Smooth muscle cell of the brain vasculature (primary cell): ENCODE measurements around the gene C1orf53.
A peak's percentile ranks its signal among the peaks of the same experiment; 100 is the strongest.
"Not testable (repeated sequence)": the region's sequence is repeated elsewhere in the genome, so short reads cannot be mapped to it uniquely, and the experiment has no call there.

ENCODE experiments used
- DNase-seq: peaks from one replicate; pipeline ENCODE4 v3.0.0-alpha.2; 2012; ENCODE audit warnings: low read depth, low spot score

The C1orf53 gene

DNA sequence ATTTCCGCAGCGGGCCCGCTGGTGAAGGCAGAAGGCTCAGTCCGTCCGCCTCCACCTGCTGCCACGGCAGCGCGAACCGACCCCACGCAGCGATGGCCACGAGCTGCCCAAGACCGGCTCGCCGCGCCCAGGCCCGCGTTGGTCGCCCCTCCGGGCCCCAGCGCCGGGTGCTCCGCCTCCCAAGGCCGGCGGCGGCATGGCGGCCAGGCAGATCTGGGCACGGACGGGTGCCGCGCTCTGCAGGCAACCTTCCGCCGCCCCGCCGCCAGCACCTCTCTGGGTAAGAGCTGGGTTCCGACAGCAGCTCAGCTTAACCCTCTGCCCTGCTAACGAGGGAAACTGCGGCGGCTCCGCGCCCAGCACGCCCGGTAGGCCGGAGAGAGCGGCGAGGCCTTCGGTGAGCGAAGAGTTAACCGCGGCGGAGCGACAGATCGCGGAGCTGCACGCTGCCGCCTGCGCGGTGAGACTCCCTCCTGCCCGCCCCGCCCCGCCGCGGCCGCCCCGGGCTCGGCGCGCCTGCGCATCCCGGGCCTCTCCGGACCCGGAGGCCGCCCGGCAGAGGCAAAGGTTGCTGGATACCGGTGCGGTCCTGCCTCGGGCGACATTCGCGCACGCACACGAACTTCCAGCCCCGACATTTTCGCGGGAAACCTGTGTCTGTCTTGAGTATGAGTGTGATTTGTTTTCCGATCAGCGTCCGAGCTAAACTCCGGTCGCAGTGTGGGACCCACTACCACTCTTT is at the start of gene C1orf53:
TSS of gene C1orf53 (plus strand) at position 177 of the 742 bp plus-strand sequence. CDS start at position 197, 20 bp downstream.
- DNase-seq, result peak; percentile 51

DNA sequence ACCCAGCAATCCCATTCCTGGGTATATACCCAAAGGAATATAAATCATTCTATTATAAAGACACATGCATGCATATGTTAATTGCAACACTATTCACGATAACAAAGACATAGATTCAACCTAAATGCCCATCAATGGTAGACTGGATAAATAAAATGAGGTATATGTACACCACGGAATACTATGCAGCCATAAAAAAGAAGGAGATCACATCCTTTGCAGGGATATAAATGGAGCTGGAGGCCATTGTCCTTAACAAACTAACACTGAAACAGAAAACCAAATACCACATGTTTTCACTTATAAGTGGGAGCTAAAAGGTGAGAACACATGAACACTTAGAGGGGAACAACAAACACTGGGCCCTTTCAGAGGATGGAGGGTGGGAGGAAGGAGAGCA is 46.7 kb upstream of the C1orf53 start:
- DNase-seq, result not testable (repeated sequence)

DNA sequence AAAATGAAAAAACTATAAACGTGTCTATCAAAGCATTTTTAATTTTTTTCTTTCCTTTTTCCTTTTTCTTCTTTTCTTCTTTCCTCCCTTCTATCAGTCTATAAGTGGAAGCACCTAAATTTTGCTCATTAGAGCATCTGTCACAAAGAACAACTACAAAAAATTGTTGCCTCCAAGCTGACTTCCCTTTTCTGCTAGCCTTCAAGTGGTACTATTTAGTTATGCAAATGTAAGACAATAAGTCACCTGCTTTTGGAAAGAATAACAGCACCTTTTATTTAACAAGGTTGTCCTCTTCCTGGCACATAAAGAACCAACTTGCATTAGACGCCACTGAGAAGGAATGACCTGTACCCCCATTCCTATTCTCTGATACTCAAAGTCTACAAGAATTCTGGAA is 45.0 kb upstream of the C1orf53 start:
- no peak for DNase-seq

DNA sequence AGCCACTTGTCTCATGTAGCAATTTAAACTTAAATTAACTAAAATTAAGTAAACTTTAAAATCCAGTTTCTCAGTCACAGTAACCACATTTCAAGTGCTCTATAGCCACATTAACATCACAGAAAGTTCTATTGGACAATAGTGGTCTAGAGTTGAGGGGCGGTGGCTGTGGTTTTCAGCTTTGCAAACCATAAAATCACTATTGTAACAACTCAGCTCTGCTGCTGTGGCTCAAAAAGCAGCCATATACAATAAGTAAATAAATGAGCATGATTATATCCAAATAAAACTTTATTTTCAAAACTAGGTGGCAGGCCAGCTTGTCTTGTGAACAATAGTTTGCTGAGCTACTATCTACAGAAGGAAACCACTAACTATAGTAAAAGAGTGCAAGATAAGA is 43.4 kb upstream of the C1orf53 start:
- DNase-seq, result no peak

DNA sequence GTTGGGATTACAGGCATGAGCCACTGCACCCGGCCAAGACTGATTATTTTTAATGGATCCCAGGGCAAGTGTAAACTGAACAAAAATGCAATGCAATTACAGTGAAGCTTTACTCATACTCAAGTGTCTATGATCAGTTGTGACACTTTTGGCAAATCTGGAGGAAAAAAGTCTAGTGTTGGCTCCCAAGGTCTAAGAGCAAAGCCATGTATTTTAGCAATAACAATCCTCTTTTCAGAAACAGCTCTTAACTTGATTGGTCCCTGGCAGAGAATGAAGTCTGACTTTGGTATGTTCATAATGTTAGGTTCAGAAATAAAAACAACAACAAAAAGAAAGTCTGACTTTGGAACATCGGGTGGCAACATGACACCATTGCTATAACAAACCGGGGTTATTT is 40.2 kb upstream of the C1orf53 start:
- no peak for DNase-seq

DNA sequence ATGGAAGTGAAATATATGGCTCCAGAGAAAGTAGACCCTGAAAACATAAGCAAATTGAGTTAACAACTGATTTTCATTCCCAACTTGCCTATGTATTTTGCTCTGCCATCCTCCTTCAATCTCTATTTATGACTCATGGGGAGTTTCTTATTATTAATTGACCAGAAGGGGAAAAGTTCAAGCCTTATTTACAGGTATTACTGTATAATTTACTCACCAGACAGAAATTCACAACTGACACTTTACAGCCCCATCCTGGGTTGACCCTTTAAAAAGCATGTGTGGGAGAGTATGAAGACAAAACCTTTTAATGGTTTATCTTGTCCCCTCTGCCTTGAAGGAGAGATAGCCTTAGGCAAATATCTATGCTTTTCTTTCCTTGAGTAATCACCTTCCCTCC is 39.8 kb upstream of the C1orf53 start:
- DNase-seq, result no peak

DNA sequence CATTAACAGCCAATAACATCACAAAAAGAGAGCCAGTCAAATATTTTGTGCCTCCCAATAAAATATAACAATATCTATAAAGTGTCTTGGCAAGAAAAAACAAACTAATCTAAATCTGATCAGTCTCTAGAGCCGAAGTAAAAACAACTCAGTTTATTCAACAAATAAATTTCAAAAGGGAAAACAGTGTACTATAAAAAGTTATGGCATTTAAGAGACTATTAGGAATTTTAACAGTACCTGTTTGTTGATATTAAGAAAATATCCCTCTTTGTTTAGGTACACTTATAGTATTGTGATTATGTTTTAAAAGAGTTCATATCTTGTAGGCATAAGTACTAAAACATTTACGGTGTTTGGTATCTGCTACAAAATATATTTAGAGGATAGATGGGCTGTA is 36.6 kb upstream of the C1orf53 start:
- DNase-seq, result no peak

DNA sequence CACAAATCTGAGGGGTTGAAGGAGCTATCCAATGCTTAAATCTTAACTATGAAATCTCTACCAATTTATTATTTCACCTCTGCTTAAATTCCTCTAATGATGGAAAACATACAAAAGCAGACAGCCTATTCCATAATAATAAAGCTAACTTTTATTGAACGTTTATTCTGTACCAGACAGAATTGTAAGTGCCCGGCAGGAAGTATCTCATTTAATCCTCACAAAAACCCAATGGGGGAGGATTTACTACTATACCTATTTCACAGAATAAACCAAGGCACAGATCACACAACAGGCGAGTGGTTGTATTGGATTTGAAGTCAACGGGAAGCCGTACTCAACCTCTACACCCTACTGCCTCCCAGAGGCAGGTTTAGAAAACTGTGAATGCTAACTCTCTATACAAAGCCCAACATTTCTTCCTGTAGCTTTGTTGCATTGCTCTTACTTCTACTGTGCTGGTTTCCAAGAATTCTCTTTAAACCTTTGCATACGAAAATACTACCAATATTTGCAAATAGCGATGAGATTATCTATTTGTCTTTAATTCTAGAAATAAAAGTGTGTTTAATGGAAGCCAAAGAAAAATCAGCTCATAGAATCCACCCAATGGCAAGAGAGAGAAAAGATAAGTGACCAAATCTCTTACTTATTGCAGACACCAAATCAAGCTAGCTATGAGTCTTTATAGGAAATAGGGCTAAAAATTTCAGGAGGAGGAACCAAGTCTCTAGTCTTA is 33.5 kb upstream of the C1orf53 start:
- DNase-seq, result peak; percentile 32

DNA sequence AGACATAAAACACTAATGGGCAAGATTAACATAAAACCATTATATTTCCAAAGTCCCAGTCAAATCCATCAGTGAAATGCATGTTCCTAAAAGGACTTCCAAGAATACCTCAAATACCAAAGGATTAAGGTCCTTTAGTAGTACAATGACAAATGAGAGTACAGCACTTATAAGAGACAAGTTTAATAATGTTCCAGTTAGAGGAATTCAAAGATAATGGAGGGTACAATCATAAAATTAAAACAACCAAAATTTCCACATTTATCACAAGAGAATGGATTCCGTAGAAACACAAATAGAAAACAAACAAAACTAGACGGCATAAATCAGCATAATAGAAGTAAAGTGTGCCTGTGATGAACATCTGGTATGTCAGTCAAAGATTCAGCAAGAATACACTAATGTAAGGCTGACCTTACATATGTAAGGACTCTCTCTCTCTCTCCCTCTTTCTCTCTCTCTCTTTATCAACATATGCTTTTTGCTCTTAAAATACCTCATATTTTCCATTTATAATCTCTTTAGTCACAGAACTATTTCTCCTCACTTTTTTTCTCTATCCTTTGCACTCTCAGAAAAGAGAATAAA is 32.8 kb upstream of the C1orf53 start:
- DNase-seq, result no peak

DNA sequence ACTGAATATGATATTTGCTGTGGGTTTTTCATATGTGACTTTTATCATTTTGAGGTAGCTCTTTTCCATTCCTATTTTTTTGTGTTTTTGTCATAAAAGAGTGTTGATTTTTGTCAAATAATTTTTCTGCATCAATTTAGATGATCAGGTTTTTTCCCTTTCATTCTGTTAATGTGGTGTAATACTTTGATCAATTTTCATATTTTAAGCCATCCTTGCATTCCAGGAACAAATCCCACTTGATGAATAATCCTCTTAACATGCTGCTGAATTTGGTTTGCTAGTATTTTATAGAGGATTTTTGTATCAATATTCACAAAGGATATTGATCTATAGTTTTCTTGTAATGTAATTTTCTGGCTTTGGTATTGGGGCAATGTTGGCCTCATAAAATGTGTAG is 25.5 kb upstream of the C1orf53 start:
- DNase-seq, result no peak

DNA sequence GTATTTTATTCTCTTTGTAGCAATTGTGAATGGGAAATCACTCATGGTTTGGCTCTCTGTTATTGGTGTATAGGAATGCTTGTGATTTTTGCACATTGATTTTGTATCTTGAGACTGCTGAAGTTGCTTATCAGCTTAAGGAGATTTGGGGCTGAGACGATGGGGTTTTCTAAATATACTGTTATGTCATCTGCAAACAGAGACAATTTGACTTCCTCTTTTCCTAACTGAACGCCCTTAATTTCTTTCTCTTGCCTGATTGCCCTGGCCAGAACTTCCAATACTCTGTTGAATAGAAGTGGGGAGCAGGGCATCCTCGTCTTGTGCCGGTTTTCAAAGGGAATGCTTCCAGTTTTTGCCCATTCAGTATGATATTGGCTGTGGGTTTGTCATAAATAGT is 22.0 kb upstream of the C1orf53 start:
- DNase-seq, result not testable (repeated sequence)

DNA sequence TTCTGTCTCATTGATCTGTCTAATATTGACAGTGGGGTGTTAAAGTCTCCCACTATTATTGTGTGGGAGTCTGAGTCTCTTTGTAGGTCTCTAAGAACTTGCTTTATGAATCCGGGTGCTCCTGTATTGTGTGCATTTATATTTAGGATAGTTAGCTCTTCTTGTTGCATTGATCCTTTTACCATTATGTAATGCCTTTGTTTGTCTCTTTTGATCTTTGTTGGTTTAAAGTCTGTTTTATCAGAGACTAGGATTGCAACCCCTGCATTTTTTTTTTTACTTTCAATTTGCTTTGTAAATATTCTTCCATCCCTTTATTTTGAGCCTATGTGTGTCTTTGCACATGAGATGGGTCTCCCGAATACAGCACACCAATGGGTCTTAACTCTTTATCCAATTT is 20.2 kb upstream of the C1orf53 start:
- DNase-seq, result not testable (repeated sequence)

DNA sequence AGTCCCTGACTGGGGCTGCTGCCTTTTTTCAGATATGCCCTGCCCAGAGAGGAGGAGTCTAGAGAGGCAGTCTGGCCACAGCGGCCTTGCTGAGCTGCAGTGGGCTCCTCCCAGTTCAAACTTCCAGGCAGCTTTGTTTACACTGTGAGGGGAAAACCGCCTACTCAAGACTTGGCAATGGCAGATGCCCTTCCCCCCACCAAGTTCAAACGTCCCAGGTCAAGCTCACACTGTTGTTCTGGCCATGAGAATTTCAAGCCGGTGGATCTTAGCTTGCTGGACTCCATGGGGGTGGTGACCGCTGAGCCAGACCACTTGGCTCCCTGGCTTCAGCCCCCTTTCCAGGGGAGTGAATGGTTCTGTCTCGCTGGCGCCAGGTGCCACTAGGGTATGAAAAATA is 18.3 kb upstream of the C1orf53 start:
- DNase-seq, result no peak

DNA sequence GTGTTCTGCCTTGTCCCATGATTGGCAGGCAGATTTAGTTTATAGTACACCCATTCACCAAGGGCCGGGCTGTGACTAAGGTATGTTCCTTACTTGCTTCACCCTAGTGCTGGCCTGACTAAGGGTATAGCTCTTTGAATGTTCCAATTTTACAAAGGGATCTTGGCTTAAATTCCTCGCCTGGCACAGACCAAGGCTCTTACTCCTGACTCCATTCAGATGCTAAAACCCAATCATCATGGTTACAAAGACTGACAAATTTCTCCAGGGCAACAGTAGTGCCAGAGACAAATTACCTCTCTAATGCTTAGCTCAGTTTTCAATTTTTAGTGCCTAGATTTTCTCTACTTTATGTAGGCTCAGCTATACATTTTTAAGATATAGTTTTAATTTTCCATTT is 11.5 kb upstream of the C1orf53 start:
- DNase-seq, result no peak

DNA sequence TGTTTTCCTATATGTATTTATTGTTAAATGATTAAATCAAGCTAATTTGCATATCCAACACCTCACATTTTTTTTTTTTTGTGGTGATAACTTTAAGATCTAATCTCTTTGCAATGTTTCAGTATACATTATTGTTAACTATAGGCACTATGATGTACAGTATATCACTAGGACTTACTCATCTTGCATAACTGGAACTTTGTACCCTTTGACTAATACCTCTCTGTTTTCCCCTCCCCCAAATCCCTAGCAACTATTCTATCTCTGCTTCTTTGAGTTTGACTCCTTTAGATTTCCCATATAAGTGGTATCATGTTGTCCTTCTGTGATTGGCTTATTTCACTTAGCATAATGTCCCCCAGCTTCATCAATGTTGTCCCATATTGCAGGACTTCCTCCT is 9.7 kb upstream of the C1orf53 start:
- DNase-seq, result no peak

DNA sequence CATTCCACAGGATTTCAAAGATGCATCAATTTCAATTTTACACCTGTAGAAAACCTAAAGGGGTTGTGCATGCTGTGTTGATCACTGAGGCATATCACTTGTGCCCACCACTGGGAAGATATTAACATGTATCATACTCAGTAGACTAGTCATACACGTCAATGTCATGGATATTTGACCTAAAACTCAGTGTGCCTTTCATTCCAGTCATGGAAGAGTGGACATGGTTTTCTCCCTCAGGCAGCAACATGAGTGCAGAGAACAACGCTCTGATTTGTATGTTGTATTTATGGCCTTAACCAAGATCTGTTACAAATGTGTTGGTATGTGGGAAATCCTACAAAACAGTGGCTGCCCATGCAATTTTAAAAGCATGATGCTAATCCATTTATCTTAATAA is 6.1 kb upstream of the C1orf53 start:
- no peak for DNase-seq

DNA sequence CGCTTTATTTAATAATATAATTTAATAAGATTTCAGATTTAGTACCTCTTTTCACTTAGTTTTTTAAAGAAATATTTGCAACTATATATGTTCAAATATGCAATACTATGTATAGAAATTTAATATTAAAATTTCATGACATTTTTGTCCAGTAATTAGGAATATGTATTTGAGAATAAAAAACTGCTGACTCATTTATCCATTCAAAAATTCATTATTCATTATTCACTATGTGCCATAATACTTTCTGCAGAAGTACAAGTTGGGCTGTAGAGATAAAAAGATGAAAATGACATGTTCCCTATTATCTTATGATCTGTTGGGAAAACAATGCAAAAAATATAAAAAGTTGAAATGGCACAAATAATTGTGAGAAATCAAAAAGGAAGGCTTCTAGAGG is 3.4 kb upstream of the C1orf53 start:
- no peak for DNase-seq

DNA sequence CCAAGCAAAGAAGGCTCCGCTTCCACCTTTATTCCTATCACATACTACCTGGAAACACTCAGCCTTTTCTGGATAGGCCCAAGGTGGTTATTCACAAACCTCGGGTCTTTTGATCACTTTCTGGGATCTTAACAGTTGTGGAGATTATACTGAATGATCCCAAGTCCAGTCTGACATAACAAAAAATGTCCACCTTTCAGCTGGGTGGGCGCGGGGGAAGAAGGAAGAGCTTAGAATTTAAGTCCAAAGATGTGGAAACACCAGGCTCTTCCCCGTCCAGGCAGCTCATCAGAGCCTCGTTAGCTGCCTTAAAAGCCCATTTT is 338 bp upstream of the C1orf53 start:
- DNase-seq, result no peak

DNA sequence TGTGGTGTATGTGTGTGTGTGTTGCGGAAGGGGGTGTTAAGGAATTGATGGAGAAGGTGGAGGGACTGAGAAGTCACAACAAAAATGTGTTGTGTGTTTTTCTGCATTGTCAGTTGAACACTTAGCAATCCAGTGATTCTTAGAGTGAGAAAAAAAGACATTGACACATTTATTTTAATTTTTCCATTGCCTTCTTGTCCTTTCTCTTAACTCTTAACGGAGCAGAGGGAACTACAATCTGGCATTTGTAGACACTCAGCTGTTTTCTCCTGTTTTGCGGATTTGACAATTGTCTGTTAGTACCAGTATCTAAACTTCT is 725 bp downstream of the C1orf53 start:
- DNase-seq, result no peak

DNA sequence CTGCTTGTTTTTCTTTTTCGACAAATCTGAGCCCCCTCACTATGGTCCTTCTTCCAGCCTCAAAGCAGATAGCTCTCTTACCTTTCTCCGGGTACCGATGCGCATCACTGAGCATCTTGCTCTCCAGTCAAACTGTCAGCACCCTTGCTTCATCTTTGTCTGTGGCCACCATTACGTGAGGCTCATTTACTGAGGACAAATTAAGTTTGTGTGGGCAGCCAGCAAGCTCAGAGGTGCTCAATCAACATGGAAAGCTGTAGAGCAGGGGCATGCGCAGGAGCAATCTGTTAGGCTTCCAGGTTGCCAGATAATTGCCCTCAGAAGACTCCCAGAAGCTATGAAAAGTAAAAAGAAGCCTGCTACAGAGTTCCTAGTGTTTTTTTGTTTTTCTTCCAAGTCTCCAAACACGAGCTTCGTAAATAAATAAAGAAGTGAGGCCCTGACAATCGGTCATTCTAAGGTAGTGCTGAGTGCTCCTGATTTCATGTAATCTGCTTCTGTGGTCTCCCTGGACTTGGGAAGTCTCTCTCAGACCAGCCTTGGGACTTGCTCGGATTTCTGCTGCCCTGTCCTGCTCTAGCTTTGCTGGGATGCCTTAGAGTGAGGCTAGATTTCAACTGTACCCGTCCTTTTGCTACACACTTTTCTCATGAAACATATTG is 1.8 kb downstream of the C1orf53 start:
- no peak for DNase-seq

DNA sequence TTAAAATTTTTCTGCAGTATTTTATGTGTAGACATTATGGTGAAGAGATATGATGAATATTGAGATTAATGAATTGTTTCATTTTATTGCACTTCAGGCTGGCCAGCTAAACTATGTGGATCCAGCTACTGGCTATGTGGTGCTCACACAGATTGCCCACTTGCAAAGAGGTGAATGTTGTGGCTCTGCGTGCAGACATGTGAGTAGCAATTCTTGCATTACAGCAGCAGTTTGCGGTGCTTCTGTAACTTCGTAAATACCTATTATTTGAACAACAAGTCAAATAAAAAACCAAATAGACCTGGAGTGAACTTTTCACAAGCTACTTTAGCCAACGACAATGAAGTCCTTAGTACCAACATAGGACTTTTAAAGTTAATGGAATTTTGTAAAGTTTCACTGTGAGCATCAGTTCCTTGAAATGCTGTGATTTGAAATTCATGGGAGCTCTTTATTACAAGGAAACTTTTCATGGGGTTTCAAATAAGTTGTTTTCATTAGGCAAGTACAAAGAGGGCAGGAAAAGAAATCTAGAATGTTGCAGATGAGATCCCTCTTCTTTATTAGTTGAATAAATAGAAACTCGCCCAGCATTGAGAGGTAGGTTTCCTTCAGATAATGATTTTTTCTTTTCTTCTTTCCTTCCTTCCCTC is 3.4 kb downstream of the C1orf53 start:
- no peak for DNase-seq
